ENCODE measurements around the gene TLE1.

TLE1 gene

GRCh38 chr9:81625969-81626368 lies 63.4 kb downstream of the TLE1 start:
- Mint-ChIP-seq H3K36me3 (peaks cover 31% of the 10 kb centered on the region), H3K27me3 (no peaks in the 10 kb centered on the region), H3K9me3 (no peaks in the 10 kb centered on the region), H3K27ac (no peak overlapping the region), H3K4me1 (peaks cover 24% of the 10 kb centered on the region), H3K4me3 (no peak overlapping the region)
- ATAC-seq: no peak

- Mint-ChIP-seq H3K4me3 (no peak overlapping the region), H3K36me3 (peaks cover 45% of the 10 kb centered on the region), H3K27me3 (no peaks in the 10 kb centered on the region), H3K9me3 (no peaks in the 10 kb centered on the region), H3K4me1 (peaks cover 40% of the 10 kb centered on the region), H3K27ac (peak overlapping the region; percentile 46)
- no peak for ATAC-seq
Observed at GRCh38 chr9:81623778-81624177, 65.6 kb downstream of the TLE1 start.

- no peak overlapping the region for H3K4me3 Mint-ChIP-seq
- no peak overlapping the region for H3K27ac Mint-ChIP-seq
- peak; percentile 27 for ATAC-seq
- peaks cover 40% of the 10 kb centered on the region for H3K4me1 Mint-ChIP-seq
- H3K27me3 Mint-ChIP-seq: no peaks in the 10 kb centered on the region
- H3K9me3 Mint-ChIP-seq: no peaks in the 10 kb centered on the region
- peaks cover 53% of the 10 kb centered on the region for H3K36me3 Mint-ChIP-seq
Observed at GRCh38 chr9:81622471-81623255, 66.7 kb downstream of the TLE1 start.

GRCh38 chr9:81621785-81622259 lies 67.5 kb downstream of the TLE1 start:
- Mint-ChIP-seq H3K4me1 (peaks cover 41% of the 10 kb centered on the region), H3K9me3 (no peaks in the 10 kb centered on the region), H3K4me3 (no peak overlapping the region), H3K36me3 (peaks cover 56% of the 10 kb centered on the region), H3K27ac (no peak overlapping the region), H3K27me3 (no peaks in the 10 kb centered on the region)
- no peak for ATAC-seq

GRCh38 chr9:81621118-81621517 lies 68.2 kb downstream of the TLE1 start:
- Mint-ChIP-seq H3K9me3 (no peaks in the 10 kb centered on the region), H3K36me3 (peaks cover 57% of the 10 kb centered on the region), H3K4me3 (no peak overlapping the region), H3K27ac (no peak overlapping the region), H3K27me3 (no peaks in the 10 kb centered on the region), H3K4me1 (peaks cover 39% of the 10 kb centered on the region)
- ATAC-seq: no peak

GRCh38 chr9:81620002-81620390 lies 69.4 kb downstream of the TLE1 start:
- H3K4me1 Mint-ChIP-seq: peaks cover 37% of the 10 kb centered on the region
- peaks cover 66% of the 10 kb centered on the region for H3K36me3 Mint-ChIP-seq
- H3K9me3 Mint-ChIP-seq: no peaks in the 10 kb centered on the region
- peak; percentile 71 for ATAC-seq
- peak overlapping the region; percentile 22 for H3K27ac Mint-ChIP-seq
- no peaks in the 10 kb centered on the region for H3K27me3 Mint-ChIP-seq
- H3K4me3 Mint-ChIP-seq: no peak overlapping the region

- H3K9me3 Mint-ChIP-seq: no peaks in the 10 kb centered on the region
- peaks cover 37% of the 10 kb centered on the region for H3K4me1 Mint-ChIP-seq
- no peaks in the 10 kb centered on the region for H3K27me3 Mint-ChIP-seq
- no peak for ATAC-seq
- H3K4me3 Mint-ChIP-seq: no peak overlapping the region
- peak overlapping the region; percentile 22 for H3K27ac Mint-ChIP-seq
- peaks cover 71% of the 10 kb centered on the region for H3K36me3 Mint-ChIP-seq
Observed at GRCh38 chr9:81619353-81620001, 69.9 kb downstream of the TLE1 start.

- H3K4me3 Mint-ChIP-seq: no peak overlapping the region
- no peak for ATAC-seq
- no peak overlapping the region for H3K27ac Mint-ChIP-seq
- peaks cover 37% of the 10 kb centered on the region for H3K4me1 Mint-ChIP-seq
- H3K36me3 Mint-ChIP-seq: peaks cover 73% of the 10 kb centered on the region
- H3K9me3 Mint-ChIP-seq: no peaks in the 10 kb centered on the region
- no peaks in the 10 kb centered on the region for H3K27me3 Mint-ChIP-seq
Observed at GRCh38 chr9:81618923-81619322, 70.4 kb downstream of the TLE1 start.

GRCh38 chr9:81616141-81616540 lies 73.2 kb downstream of the TLE1 start:
- Mint-ChIP-seq H3K4me1 (peaks cover 22% of the 10 kb centered on the region), H3K4me3 (no peak overlapping the region), H3K36me3 (peaks cover 76% of the 10 kb centered on the region), H3K9me3 (no peaks in the 10 kb centered on the region), H3K27me3 (no peaks in the 10 kb centered on the region), H3K27ac (no peak overlapping the region)
- ATAC-seq: no peak

- no peaks in the 10 kb centered on the region for H3K27me3 Mint-ChIP-seq
- H3K27ac Mint-ChIP-seq: no peak overlapping the region
- H3K9me3 Mint-ChIP-seq: no peaks in the 10 kb centered on the region
- ATAC-seq: no peak
- peaks cover 22% of the 10 kb centered on the region for H3K4me1 Mint-ChIP-seq
- no peak overlapping the region for H3K4me3 Mint-ChIP-seq
- peaks cover 73% of the 10 kb centered on the region for H3K36me3 Mint-ChIP-seq
Observed at GRCh38 chr9:81614335-81614734, 75.0 kb downstream of the TLE1 start.

- Mint-ChIP-seq H3K27me3 (no peaks in the 10 kb centered on the region), H3K4me1 (peaks cover 27% of the 10 kb centered on the region), H3K9me3 (no peaks in the 10 kb centered on the region), H3K4me3 (no peak overlapping the region), H3K36me3 (peaks cover 67% of the 10 kb centered on the region), H3K27ac (no peak overlapping the region)
- no peak for ATAC-seq
Observed at GRCh38 chr9:81613002-81613812, 76.1 kb downstream of the TLE1 start.

- Mint-ChIP-seq H3K4me3 (no peak overlapping the region), H3K27me3 (no peaks in the 10 kb centered on the region), H3K36me3 (peaks cover 74% of the 10 kb centered on the region), H3K9me3 (no peaks in the 10 kb centered on the region), H3K4me1 (peaks cover 24% of the 10 kb centered on the region), H3K27ac (no peak overlapping the region)
- no peak for ATAC-seq
Observed at GRCh38 chr9:81611664-81612063, 77.7 kb downstream of the TLE1 start.

GRCh38 chr9:81610740-81611107 lies 78.6 kb downstream of the TLE1 start:
- peaks cover 23% of the 10 kb centered on the region for H3K4me1 Mint-ChIP-seq
- no peak overlapping the region for H3K27ac Mint-ChIP-seq
- no peak overlapping the region for H3K4me3 Mint-ChIP-seq
- ATAC-seq: no peak
- H3K27me3 Mint-ChIP-seq: no peaks in the 10 kb centered on the region
- no peaks in the 10 kb centered on the region for H3K9me3 Mint-ChIP-seq
- peaks cover 77% of the 10 kb centered on the region for H3K36me3 Mint-ChIP-seq

- H3K36me3 Mint-ChIP-seq: peaks cover 77% of the 10 kb centered on the region
- peak overlapping the region; percentile 31 for H3K4me3 Mint-ChIP-seq
- no peaks in the 10 kb centered on the region for H3K9me3 Mint-ChIP-seq
- H3K27ac Mint-ChIP-seq: peak overlapping the region; percentile 71
- peak; percentile 92 for ATAC-seq
- H3K27me3 Mint-ChIP-seq: no peaks in the 10 kb centered on the region
- H3K4me1 Mint-ChIP-seq: peaks cover 23% of the 10 kb centered on the region
Observed at GRCh38 chr9:81609782-81610739, 79.3 kb downstream of the TLE1 start.
